ENCODE measurements around the gene IL27RA. TPM values are rescaled to one million over a fixed set of nuclear protein-coding genes. Genes with fewer than 3 reads are reported as not detected.
"Not testable (repeated sequence)": the region's sequence is repeated elsewhere in the genome, so short reads cannot be mapped to it uniquely, and the experiment has no call there.

IL27RA gene
- total and polyA plus RNA-seq, 7 donors: 1.5 to 3.7 (median 2.8) TPM

- H3K27me3 ChIP-seq (ENCODE audit: insufficient read depth in 3 of 3, low read length in 2 of 3): no peaks in the 10 kb centered on the region
- H3K27ac ChIP-seq: no peak overlapping the region
- 72 to 81% (median 79%) methylated on average over 6 of the region's 6 CpGs for WGBS, 3 donors
- no peaks in the 10 kb centered on the region for H3K36me3 ChIP-seq (ENCODE audit: insufficient read depth in 1 of 2, low read depth in 1 of 2)
- no peak overlapping the region for H3K4me3 ChIP-seq
- no peak for TF ChIP-seq CTCF (IDR thresholded peaks at IDR 0.05)
- ATAC-seq: no peak
- DNase-seq: no peak
- intact Hi-C loops (cut with DNase I): no loop called here
- no peaks in the 10 kb centered on the region for H3K4me1 ChIP-seq
- no peaks in the 10 kb centered on the region for H3K9me3 ChIP-seq
Measured at GRCh38 chr19:14019100-14019499, 12.5 kb upstream of the IL27RA start.

GRCh38 chr19:14019739-14020138 lies 11.8 kb upstream of the IL27RA start:
- H3K36me3 ChIP-seq (ENCODE audit: insufficient read depth in 1 of 2, low read depth in 1 of 2); H3K4me3 ChIP-seq; H3K27me3 ChIP-seq (ENCODE audit: insufficient read depth in 3 of 3, low read length in 2 of 3); H3K27ac ChIP-seq; H3K4me1 ChIP-seq; ATAC-seq; H3K9me3 ChIP-seq; intact Hi-C loops (cut with DNase I): not testable (repeated sequence)
- peak in 1 of 2 donors; percentile 6 for DNase-seq
- 82 to 93% (median 88%) methylated on average over 3 of the region's 3 CpGs for WGBS, 3 donors

- H3K27ac ChIP-seq: no peak overlapping the region
- intact Hi-C loops (cut with DNase I): no loop called here
- H3K36me3 ChIP-seq (ENCODE audit: insufficient read depth in 1 of 2, low read depth in 1 of 2): no peaks in the 10 kb centered on the region
- DNase-seq (peak in 1 of 2 donors; percentile 48), ATAC-seq (peak in 1 of 4 donors; percentile 33)
- no peaks in the 10 kb centered on the region for H3K27me3 ChIP-seq (ENCODE audit: insufficient read depth in 3 of 3, low read length in 2 of 3)
- H3K4me1 ChIP-seq: no peaks in the 10 kb centered on the region
- H3K4me3 ChIP-seq: no peak overlapping the region
- TF ChIP-seq CTCF (IDR thresholded peaks at IDR 0.05): no peak
- WGBS, 3 donors: 57 to 60% (median 58%) methylated on average over 5 of the region's 5 CpGs
- no peaks in the 10 kb centered on the region for H3K9me3 ChIP-seq
Measured at GRCh38 chr19:14021474-14021873, 10.1 kb upstream of the IL27RA start.

- Histone ChIP-seq H3K36me3 (ENCODE audit: insufficient read depth in 1 of 2, low read depth in 1 of 2) (no peaks in the 10 kb centered on the region), H3K27ac (no peak overlapping the region), H3K27me3 (ENCODE audit: insufficient read depth in 3 of 3, low read length in 2 of 3) (no peaks in the 10 kb centered on the region), H3K4me3 (no peak overlapping the region), H3K9me3 (no peaks in the 10 kb centered on the region), H3K4me1 (no peaks in the 10 kb centered on the region)
- DNase-seq (peak in 1 of 2 donors; percentile 2), ATAC-seq (no peak)
- WGBS, 3 donors: 83 to 84% (median 84%) methylated on average over 4 of the region's 4 CpGs
- no peak for TF ChIP-seq CTCF (IDR thresholded peaks at IDR 0.05)
- intact Hi-C loops (cut with DNase I): no loop called here
Measured at GRCh38 chr19:14022469-14022868, 9.1 kb upstream of the IL27RA start.

- TF ChIP-seq CTCF (IDR thresholded peaks at IDR 0.05): peak; percentile 28
- DNase-seq: peak; percentile 34 to 53
- Histone ChIP-seq H3K4me1 (no peaks in the 10 kb centered on the region), H3K9me3 (no peaks in the 10 kb centered on the region), H3K27me3 (ENCODE audit: insufficient read depth in 3 of 3, low read length in 2 of 3) (no peaks in the 10 kb centered on the region), H3K4me3 (no peak overlapping the region), H3K27ac (no peak overlapping the region), H3K36me3 (ENCODE audit: insufficient read depth in 1 of 2, low read depth in 1 of 2) (no peaks in the 10 kb centered on the region)
- peak in 1 of 4 donors; percentile 38 for ATAC-seq
- WGBS, 3 donors: 59 to 66% (median 61%) methylated on average over 9 of the region's 9 CpGs
- intact Hi-C loops (cut with DNase I): no loop called here
Measured at GRCh38 chr19:14023404-14024235, 7.9 kb upstream of the IL27RA start.

- H3K9me3 ChIP-seq; H3K36me3 ChIP-seq (ENCODE audit: insufficient read depth in 1 of 2, low read depth in 1 of 2); ATAC-seq; DNase-seq; H3K27ac ChIP-seq; H3K4me3 ChIP-seq; intact Hi-C loops (cut with DNase I); H3K4me1 ChIP-seq; H3K27me3 ChIP-seq (ENCODE audit: insufficient read depth in 3 of 3, low read length in 2 of 3): not testable (repeated sequence)
- WGBS, 3 donors: 88 to 91% (median 88%) methylated on average over 5 of the region's 5 CpGs
Measured at GRCh38 chr19:14026652-14027192, 4.8 kb upstream of the IL27RA start.

Data from psoas muscle (tissue), 8 donors.